Osteoblast (primary cell): ENCODE results near the gene KRTAP10-1. TPM values are rescaled to one million over a fixed set of nuclear protein-coding genes. Genes with fewer than 3 reads are reported as not detected.
"Not testable (repeated sequence)": the region's sequence is repeated elsewhere in the genome, so short reads cannot be mapped to it uniquely, and the experiment has no call there.

Source experiments
- DNase-seq: peaks from one replicate; pipeline ENCODE4 v3.0.0; 2011; ENCODE audit warnings: low spot score, mixed read lengths; ENCODE audit not compliant: insufficient read length; ENCODE audit errors: missing footprints
- H2AFZ ChIP-seq: 2 replicates; pipeline ENCODE4 v1.6.0; 2011; ENCODE audit warnings: mild to moderate bottlenecking, low read length
- H3K27ac ChIP-seq: 2 replicates; pipeline ENCODE4 v1.5.1; 2011; ENCODE audit warnings: mild to moderate bottlenecking, low read depth, low read length, moderate library complexity
- H3K27me3 ChIP-seq: 2 replicates; pipeline ENCODE4 v1.6.0; 2012; ENCODE audit warnings: mild to moderate bottlenecking, control low read depth, inconsistent platforms, low read length, moderate library complexity; ENCODE audit not compliant: insufficient read depth
- H3K36me3 ChIP-seq: 2 replicates; pipeline ENCODE4 v1.5.1; 2011; ENCODE audit warnings: mild to moderate bottlenecking, low read length, control low read depth, moderate library complexity; ENCODE audit not compliant: insufficient read depth
- H3K4me1 ChIP-seq: 2 replicates; pipeline ENCODE4 v1.5.1; 2011; ENCODE audit warnings: mild to moderate bottlenecking, low read length, control low read depth, moderate library complexity; ENCODE audit not compliant: insufficient read depth
- H3K4me2 ChIP-seq: 2 replicates; pipeline ENCODE4 v1.6.0; 2011; ENCODE audit warnings: mild to moderate bottlenecking, low read length; ENCODE audit not compliant: insufficient read depth
- H3K4me3 ChIP-seq: fragments of 200-600 bp; sonication (generic); 3 replicates; pipeline ENCODE4 v1.5.1; 2012; ENCODE audit warnings: mild to moderate bottlenecking, low read length, inconsistent platforms; ENCODE audit not compliant: insufficient read depth
- H3K79me2 ChIP-seq: 2 replicates; pipeline ENCODE4 v1.6.0; 2012; ENCODE audit warnings: mild to moderate bottlenecking, low read length, control low read depth, inconsistent platforms; ENCODE audit not compliant: insufficient read depth
- H3K9me3 ChIP-seq: 2 replicates; pipeline ENCODE4 v1.5.1; 2011; ENCODE audit warnings: low read depth, low read length, control low read depth
- H4K20me1 ChIP-seq: 2 replicates; pipeline ENCODE4 v1.6.0; 2012; ENCODE audit warnings: mild to moderate bottlenecking, low read length, control low read depth; ENCODE audit not compliant: insufficient read depth
- total RNA-seq: library from RNA; depleted of rRNA; stranded (reverse); fragments of >200 nt; gene quantifications from 2 replicates; pipeline ENCODE4 v1.2.3, GENCODE V29; 2012
- TF ChIP-seq, protein P1 (sequence below): IDR thresholded peaks from 2 replicates; pipeline ENCODE4 v1.5.1; 2011; ENCODE audit warnings: mild to moderate bottlenecking, low read depth, low read length, moderate library complexity; ENCODE audit errors: extremely low read depth

The KRTAP10-1 gene
- total RNA-seq, 1 donor, result not detected

DNA sequence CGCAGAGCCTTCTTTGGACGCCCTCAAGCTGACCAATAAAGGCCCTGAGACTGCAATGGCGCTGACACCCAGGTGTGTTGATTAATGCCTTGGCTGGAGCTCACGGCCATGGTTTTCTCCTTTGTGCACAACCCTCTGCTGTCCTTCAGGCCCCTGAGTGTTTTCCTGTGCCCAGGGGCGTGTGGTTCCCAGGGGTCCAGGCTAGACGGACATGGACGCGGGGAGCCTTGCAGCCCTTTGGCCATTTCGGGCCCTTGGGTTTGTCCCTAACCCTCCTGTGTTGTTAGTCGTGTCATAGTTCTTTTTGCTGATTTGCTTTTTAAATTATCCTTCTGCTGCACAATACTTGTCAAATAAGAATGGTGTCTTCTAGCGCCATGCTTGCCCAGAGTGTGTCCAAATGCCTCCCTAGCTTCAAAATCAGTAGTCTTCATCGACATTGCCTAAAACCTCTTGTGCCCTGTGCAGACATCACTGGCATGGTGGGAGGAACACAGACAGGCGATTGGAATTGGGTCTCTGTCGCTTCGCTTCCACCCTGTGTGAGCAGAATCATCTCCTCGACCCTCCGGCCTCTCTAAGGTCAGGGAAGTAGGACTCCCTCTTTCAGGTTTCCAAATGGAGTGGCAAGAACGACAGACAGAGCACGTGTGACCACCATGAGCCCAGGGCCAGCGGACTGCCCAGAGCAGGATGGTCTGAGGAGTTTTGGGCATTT is 35.5 kb upstream of the KRTAP10-1 start:
- DNase-seq, result no peak

DNA sequence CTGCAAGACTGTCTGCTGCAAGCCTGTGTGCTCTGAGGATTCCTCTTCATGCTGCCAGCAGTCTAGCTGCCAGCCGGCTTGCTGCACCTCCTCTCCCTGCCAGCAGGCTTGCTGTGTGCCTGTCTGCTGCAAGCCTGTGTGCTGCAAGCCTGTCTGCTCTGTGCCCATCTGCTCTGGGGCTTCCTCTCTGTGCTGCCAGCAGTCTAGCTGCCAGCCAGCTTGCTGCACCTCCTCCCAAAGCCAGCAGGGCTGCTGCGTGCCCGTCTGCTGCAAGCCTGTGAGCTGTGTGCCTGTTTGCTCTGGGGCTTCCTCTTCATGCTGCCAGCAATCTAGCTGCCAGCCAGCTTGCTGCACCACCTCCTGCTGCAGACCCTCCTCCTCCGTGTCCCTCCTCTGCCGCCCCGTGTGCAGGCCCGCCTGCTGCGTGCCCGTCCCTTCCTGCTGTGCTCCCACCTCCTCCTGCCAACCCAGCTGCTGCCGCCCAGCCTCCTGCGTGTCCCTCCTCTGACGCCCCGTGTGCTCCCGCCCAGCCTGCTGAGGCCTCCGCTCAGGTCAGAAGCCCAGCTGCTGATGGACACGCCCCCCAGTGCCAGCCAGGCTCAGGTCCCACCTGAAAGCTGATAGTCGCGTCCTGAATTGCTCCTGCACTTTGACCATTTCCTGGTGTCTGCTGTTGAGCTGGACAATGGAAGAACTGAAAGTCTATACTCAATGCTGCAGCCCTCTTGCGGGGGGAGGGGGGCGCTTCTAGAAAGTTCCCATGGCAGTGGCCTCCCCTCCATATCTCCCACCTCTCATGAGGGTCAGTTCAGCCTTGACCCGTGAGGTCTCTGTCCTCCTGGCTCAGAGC is 34.7 kb upstream of the KRTAP10-1 start:
- H3K4me2 ChIP-seq, result no peak overlapping the region
- no peak for DNase-seq
- no peaks in the 10 kb centered on the region for H3K36me3 ChIP-seq
- H3K4me1 ChIP-seq, result no peaks in the 10 kb centered on the region
- TF ChIP-seq, protein P1, sequence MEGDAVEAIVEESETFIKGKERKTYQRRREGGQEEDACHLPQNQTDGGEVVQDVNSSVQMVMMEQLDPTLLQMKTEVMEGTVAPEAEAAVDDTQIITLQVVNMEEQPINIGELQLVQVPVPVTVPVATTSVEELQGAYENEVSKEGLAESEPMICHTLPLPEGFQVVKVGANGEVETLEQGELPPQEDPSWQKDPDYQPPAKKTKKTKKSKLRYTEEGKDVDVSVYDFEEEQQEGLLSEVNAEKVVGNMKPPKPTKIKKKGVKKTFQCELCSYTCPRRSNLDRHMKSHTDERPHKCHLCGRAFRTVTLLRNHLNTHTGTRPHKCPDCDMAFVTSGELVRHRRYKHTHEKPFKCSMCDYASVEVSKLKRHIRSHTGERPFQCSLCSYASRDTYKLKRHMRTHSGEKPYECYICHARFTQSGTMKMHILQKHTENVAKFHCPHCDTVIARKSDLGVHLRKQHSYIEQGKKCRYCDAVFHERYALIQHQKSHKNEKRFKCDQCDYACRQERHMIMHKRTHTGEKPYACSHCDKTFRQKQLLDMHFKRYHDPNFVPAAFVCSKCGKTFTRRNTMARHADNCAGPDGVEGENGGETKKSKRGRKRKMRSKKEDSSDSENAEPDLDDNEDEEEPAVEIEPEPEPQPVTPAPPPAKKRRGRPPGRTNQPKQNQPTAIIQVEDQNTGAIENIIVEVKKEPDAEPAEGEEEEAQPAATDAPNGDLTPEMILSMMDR, result no peak
- H3K27ac ChIP-seq, result no peak overlapping the region
- no peak overlapping the region for H3K4me3 ChIP-seq
- no peak overlapping the region for H2AFZ ChIP-seq
- no peaks in the 10 kb centered on the region for H3K79me2 ChIP-seq
- H4K20me1 ChIP-seq, result no peaks in the 10 kb centered on the region
- H3K9me3 ChIP-seq, result peaks cover 3% of the 10 kb centered on the region
- H3K27me3 ChIP-seq, result peaks cover 14% of the 10 kb centered on the region

More for the DNA sequence above, 35.5 kb upstream of the KRTAP10-1 start:
- Histone ChIP-seq H4K20me1 (no peaks in the 10 kb centered on the region), H3K4me1 (no peaks in the 10 kb centered on the region), H3K36me3 (no peaks in the 10 kb centered on the region), H3K4me2 (no peak overlapping the region), H3K79me2 (no peaks in the 10 kb centered on the region), H3K27me3 (peaks cover 14% of the 10 kb centered on the region), H2AFZ (no peak overlapping the region), H3K9me3 (peaks cover 3% of the 10 kb centered on the region), H3K27ac (no peak overlapping the region), H3K4me3 (no peak overlapping the region)
- TF ChIP-seq, protein P1, result no peak

DNA sequence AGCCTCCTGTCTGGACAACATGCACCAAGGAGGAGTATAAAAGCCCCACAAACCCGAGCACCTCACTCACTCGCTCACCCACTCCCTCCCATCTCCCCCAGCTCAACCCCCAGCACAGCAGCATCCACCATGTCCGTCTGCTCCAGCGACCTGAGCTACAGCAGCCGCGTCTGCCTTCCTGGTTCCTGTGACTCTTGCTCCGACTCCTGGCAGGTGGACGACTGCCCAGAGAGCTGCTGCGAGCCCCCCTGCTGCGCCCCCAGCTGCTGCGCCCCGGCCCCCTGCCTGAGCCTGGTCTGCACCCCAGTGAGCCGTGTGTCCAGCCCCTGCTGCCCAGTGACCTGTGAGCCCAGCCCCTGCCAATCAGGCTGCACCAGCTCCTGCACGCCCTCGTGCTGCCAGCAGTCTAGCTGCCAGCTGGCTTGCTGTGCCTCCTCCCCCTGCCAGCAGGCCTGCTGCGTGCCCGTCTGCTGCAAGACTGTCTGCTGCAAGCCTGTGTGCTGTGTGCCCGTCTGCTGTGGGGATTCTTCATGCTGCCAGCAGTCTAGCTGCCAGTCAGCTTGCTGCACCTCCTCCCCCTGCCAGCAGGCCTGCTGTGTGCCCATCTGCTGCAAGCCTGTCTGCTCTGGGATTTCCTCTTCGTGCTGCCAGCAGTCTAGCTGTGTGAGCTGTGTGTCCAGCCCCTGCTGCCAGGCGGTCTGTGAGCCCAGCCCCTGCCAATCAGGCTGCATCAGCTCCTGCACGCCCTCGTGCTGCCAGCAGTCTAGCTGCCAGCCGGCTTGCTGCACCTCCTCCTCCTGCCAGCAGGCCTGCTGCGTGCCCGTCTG is 33.8 kb upstream of the KRTAP10-1 start, which contains the start of gene KRTAP10-4:
Gene KRTAP10-4, plus strand, starts transcription at position 100 of the 827 bp plus-strand sequence. Its CDS starts 30 bp downstream, at position 130.
- not testable (repeated sequence) for DNase-seq, H2AFZ ChIP-seq, H3K4me3 ChIP-seq, H4K20me1 ChIP-seq, H3K4me2 ChIP-seq, H3K4me1 ChIP-seq, H3K79me2 ChIP-seq, H3K9me3 ChIP-seq, H3K36me3 ChIP-seq, H3K27ac ChIP-seq
- H3K27me3 ChIP-seq, result peaks cover 14% of the 10 kb centered on the region

DNA sequence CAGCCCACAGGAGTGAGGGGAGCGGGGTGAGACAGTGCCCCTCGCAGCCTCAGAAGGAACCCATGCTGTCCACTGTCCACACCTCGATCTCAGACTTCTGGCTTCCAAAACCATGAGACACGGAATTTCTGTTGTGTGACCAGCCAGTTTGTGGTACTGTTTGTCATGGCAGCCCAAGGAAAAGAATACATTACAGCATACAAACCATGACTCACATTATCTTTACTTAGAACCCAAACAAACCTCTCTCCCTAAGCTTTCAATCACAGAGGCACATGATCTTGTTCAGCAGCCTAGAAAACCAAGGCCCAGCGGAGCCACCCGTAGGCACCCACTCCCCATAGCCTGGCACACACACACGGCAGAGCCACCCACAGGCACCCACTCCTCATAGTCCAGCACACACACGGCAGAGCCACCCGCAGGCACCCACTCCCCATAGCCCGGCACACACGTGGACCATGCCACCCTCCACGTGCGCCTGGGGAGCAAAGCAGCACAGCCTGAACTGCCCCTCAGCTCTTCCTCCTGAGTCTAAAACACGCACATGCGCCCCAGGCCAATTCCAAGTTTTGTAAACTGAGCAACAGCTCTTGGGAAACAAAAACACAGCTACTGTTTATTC is 33.1 kb upstream of the KRTAP10-1 start:
- Histone ChIP-seq H2AFZ (no peak overlapping the region), H3K4me1 (no peaks in the 10 kb centered on the region), H3K36me3 (no peaks in the 10 kb centered on the region), H3K79me2 (no peaks in the 10 kb centered on the region), H3K27me3 (peaks cover 14% of the 10 kb centered on the region), H3K4me2 (no peak overlapping the region), H3K27ac (no peak overlapping the region), H3K9me3 (peaks cover 3% of the 10 kb centered on the region), H3K4me3 (no peak overlapping the region), H4K20me1 (no peaks in the 10 kb centered on the region)
- DNase-seq, result peak; percentile 86
- TF ChIP-seq, protein P1, result no peak
